Measurements from ENCODE around the gene STAG1. TPM values are rescaled to one million over a fixed set of nuclear protein-coding genes. Genes with fewer than 3 reads are reported as not detected.

Gene STAG1
- total RNA-seq, 4 donors from 2014 or later: 39.3 to 53.3 (median 51.3) TPM

GRCh38 chr3:136630915-136631314 is 121.3 kb downstream of the STAG1 start:
- TF ChIP-seq CTCF (IDR thresholded peaks at IDR 0.05): no peak
- no peak for TF ChIP-seq POLR2AphosphoS5 (IDR thresholded peaks at IDR 0.05)
- TF ChIP-seq EP300 (IDR thresholded peaks at IDR 0.05): no peak
- no peak for TF ChIP-seq POLR2A (IDR thresholded peaks at IDR 0.05)
- Histone ChIP-seq H3K27ac (no peak overlapping the region), H3K27me3 (no peaks in the 10 kb centered on the region), H3K4me1 (peaks cover 0 to 37% (median 0%) of the 10 kb centered on the region in 3 donors), H3K9me3 (no peaks in the 10 kb centered on the region), H3K4me3 (no peak overlapping the region), H3K36me3 (peaks cover 0 to 7% of the 10 kb centered on the region in 2 donors)
- 24 to 36% methylated on average over 1 of the region's 1 CpG for WGBS, 2 donors (ENCODE audit: low coverage in 1 of 2)
- ATAC-seq: no peak

GRCh38 chr3:136626493-136626892 is 125.7 kb downstream of the STAG1 start:
- Histone ChIP-seq H3K9me3 (no peaks in the 10 kb centered on the region), H3K4me3 (no peak overlapping the region), H3K27me3 (no peaks in the 10 kb centered on the region), H3K36me3 (peaks cover 0 to 7% of the 10 kb centered on the region in 2 donors), H3K27ac (no peak overlapping the region), H3K4me1 (peaks cover 0 to 42% (median 0%) of the 10 kb centered on the region in 3 donors)
- no peak for ATAC-seq
- WGBS, 2 donors (ENCODE audit: low coverage in 1 of 2): 88 to 95% methylated on average over 3 of the region's 3 CpGs
- no peak for TF ChIP-seq EP300 (IDR thresholded peaks at IDR 0.05)
- TF ChIP-seq POLR2AphosphoS5 (IDR thresholded peaks at IDR 0.05): no peak
- TF ChIP-seq CTCF (IDR thresholded peaks at IDR 0.05): no peak
- TF ChIP-seq POLR2A (IDR thresholded peaks at IDR 0.05): no peak

- H3K4me1 ChIP-seq: peaks cover 0 to 34% (median 0%) of the 10 kb centered on the region in 3 donors
- no peak overlapping the region for H3K27ac ChIP-seq
- H3K9me3 ChIP-seq: no peaks in the 10 kb centered on the region
- peaks cover 0 to 7% of the 10 kb centered on the region in 2 donors for H3K36me3 ChIP-seq
- no peak for ATAC-seq
- H3K4me3 ChIP-seq: no peak overlapping the region
- TF ChIP-seq EP300 (IDR thresholded peaks at IDR 0.05) (no peak), POLR2A (IDR thresholded peaks at IDR 0.05) (no peak), CTCF (IDR thresholded peaks at IDR 0.05) (no peak), POLR2AphosphoS5 (IDR thresholded peaks at IDR 0.05) (no peak)
- WGBS, 2 donors (ENCODE audit: low coverage in 1 of 2): 87 to 98% methylated on average over 4 of the region's 4 CpGs
- no peaks in the 10 kb centered on the region for H3K27me3 ChIP-seq
Observed at GRCh38 chr3:136624894-136625815, 127.0 kb downstream of the STAG1 start.

- Histone ChIP-seq H3K36me3 (peaks cover 0 to 7% of the 10 kb centered on the region in 2 donors), H3K27ac (no peak overlapping the region), H3K9me3 (no peaks in the 10 kb centered on the region), H3K27me3 (no peaks in the 10 kb centered on the region), H3K4me1 (peaks cover 0 to 31% (median 0%) of the 10 kb centered on the region in 3 donors), H3K4me3 (no peak overlapping the region)
- TF ChIP-seq POLR2A (IDR thresholded peaks at IDR 0.05) (no peak), CTCF (IDR thresholded peaks at IDR 0.05) (no peak), POLR2AphosphoS5 (IDR thresholded peaks at IDR 0.05) (no peak), EP300 (IDR thresholded peaks at IDR 0.05) (no peak)
- WGBS, 2 donors (ENCODE audit: low coverage in 1 of 2): 94% methylated on average over 2 to 3 of the region's 3 CpGs
- no peak for ATAC-seq
Observed at GRCh38 chr3:136624371-136624770, 127.8 kb downstream of the STAG1 start.
